ENCODE data around the gene CNOT10.

Gene CNOT10

GRCh38 chr3:32698506-32698905 is 13.5 kb downstream of the CNOT10 start:
- no peak for TF ChIP-seq CTCF (conservative IDR thresholded peaks at IDR 0.05; ENCODE audit: low read depth, low read length)
- no peak for DNase-seq (ENCODE audit: low read depth)
- H3K4me3 ChIP-seq (ENCODE audit: low read depth, low read length), result no peak overlapping the region

- no peak for TF ChIP-seq CTCF (conservative IDR thresholded peaks at IDR 0.05; ENCODE audit: low read depth, low read length)
- no peak for DNase-seq (ENCODE audit: low read depth)
- H3K4me3 ChIP-seq (ENCODE audit: low read depth, low read length), result no peak overlapping the region
Observed at GRCh38 chr3:32699429-32699828, 14.4 kb downstream of the CNOT10 start.

GRCh38 chr3:32700244-32700643 is 15.3 kb downstream of the CNOT10 start:
- no peak for TF ChIP-seq CTCF (conservative IDR thresholded peaks at IDR 0.05; ENCODE audit: low read depth, low read length)
- no peak overlapping the region for H3K4me3 ChIP-seq (ENCODE audit: low read depth, low read length)
- DNase-seq (ENCODE audit: low read depth), result no peak

GRCh38 chr3:32703491-32703972 is 18.5 kb downstream of the CNOT10 start:
- TF ChIP-seq CTCF (conservative IDR thresholded peaks at IDR 0.05; ENCODE audit: low read depth, low read length), result no peak
- no peak overlapping the region for H3K4me3 ChIP-seq (ENCODE audit: low read depth, low read length)
- DNase-seq (ENCODE audit: low read depth), result peak; percentile 65

GRCh38 chr3:32705232-32705631 is 20.2 kb downstream of the CNOT10 start:
- TF ChIP-seq CTCF (conservative IDR thresholded peaks at IDR 0.05; ENCODE audit: low read depth, low read length), result no peak
- no peak for DNase-seq (ENCODE audit: low read depth)
- H3K4me3 ChIP-seq (ENCODE audit: low read depth, low read length), result no peak overlapping the region

GRCh38 chr3:32706348-32707025 is 21.5 kb downstream of the CNOT10 start:
- H3K4me3 ChIP-seq (ENCODE audit: low read depth, low read length), result no peak overlapping the region
- DNase-seq (ENCODE audit: low read depth), result no peak
- no peak for TF ChIP-seq CTCF (conservative IDR thresholded peaks at IDR 0.05; ENCODE audit: low read depth, low read length)

GRCh38 chr3:32707026-32707370 is 22.0 kb downstream of the CNOT10 start:
- no peak for TF ChIP-seq CTCF (conservative IDR thresholded peaks at IDR 0.05; ENCODE audit: low read depth, low read length)
- no peak overlapping the region for H3K4me3 ChIP-seq (ENCODE audit: low read depth, low read length)
- DNase-seq (ENCODE audit: low read depth), result no peak

Data from choroid plexus epithelial cell (primary cell).